IMR-90 (cell line): ENCODE data around the gene SKAP1. TPM values are rescaled to one million over a fixed set of nuclear protein-coding genes. Genes with fewer than 3 reads are reported as not detected.

Experiments used
- ATAC-seq: fragments of 200-7000 bp; cut with Tn5 transposase; 2 replicates; pipeline ENCODE4 v1.9.1; 2020; ENCODE audit warnings: low read depth, mild to moderate bottlenecking, moderate library complexity
- BruUV-seq: library from RNA; stranded (reverse); fragments of 400-500 nt; replicated peaks from 2 replicates; lab custom pipeline; 2021; lab: Mats Ljungman, UMichigan
- CTCF ChIA-PET: fragments of 300-600 bp; formaldehyde crosslinking; extraction: SDS; loops from one replicate; lab custom pipeline; 2021; ENCODE audit warnings: antibody characterized with exemption; lab: Yijun Ruan, JAX
- POLR2A ChIA-PET: fragments of 300-600 bp; sonication (Branson Sonifier 250); formaldehyde crosslinking; loops from one replicate; lab custom pipeline; 2022; ENCODE audit warnings: antibody characterized with exemption; ENCODE audit not compliant: unreplicated experiment; lab: Charles Lee
- DNase-seq: peaks from one replicate; pipeline ENCODE4 v3.0.0; 2013
- H2AFZ ChIP-seq: replicated peaks from 2 replicates; pipeline ENCODE3; 2013; ENCODE audit warnings: low read length, mild to moderate bottlenecking; ENCODE audit not compliant: poor library complexity
- H2AK5ac ChIP-seq: 2 replicates; pipeline ENCODE4 v1.6.1; 2013; ENCODE audit warnings: low read depth, low read length, inconsistent platforms
- H2AK9ac ChIP-seq: replicated peaks from 2 replicates; pipeline ENCODE3; 2013; ENCODE audit warnings: mild to moderate bottlenecking, low read depth, low read length, moderate library complexity; ENCODE audit not compliant: poor library complexity
- H2BK120ac ChIP-seq: 2 replicates; pipeline ENCODE4 v1.6.1; 2013; ENCODE audit warnings: low read depth, low read length, inconsistent platforms
- H2BK15ac ChIP-seq: 3 replicates; pipeline ENCODE4 v1.6.1; 2013; ENCODE audit warnings: low read depth, low read length, inconsistent platforms
- H2BK20ac ChIP-seq: 2 replicates; pipeline ENCODE4 v1.6.1; 2013; ENCODE audit warnings: low read depth, mild to moderate bottlenecking, inconsistent platforms, low read length, moderate library complexity
- H2BK5ac ChIP-seq: 2 replicates; pipeline ENCODE4 v1.6.1; 2013; ENCODE audit warnings: mild to moderate bottlenecking, low read depth, low read length, inconsistent platforms; ENCODE audit not compliant: poor library complexity, severe bottlenecking
- H3K14ac ChIP-seq: replicated peaks from 2 replicates; pipeline ENCODE4 v1.6.1; 2013; ENCODE audit warnings: low read depth, low read length, inconsistent platforms
- H3K18ac ChIP-seq: 2 replicates; pipeline ENCODE4 v1.6.1; 2013; ENCODE audit warnings: low read depth, low read length, control low read depth
- H3K23ac ChIP-seq: 2 replicates; pipeline ENCODE4 v1.6.1; 2013; ENCODE audit warnings: low read depth, low read length, inconsistent platforms
- H3K27ac ChIP-seq: 2 replicates; pipeline ENCODE4 v1.5.1; 2013; ENCODE audit warnings: mild to moderate bottlenecking, control low read depth, low read length; ENCODE audit not compliant: insufficient read depth
- H3K27me3 ChIP-seq: 2 replicates; pipeline ENCODE4 v1.6.1; 2013; ENCODE audit warnings: low read length; ENCODE audit not compliant: control insufficient read depth, insufficient read depth
- H3K36me3 ChIP-seq: 2 replicates; pipeline ENCODE4 v1.6.1; 2013; ENCODE audit warnings: low read length, mixed read lengths; ENCODE audit not compliant: control insufficient read depth, insufficient read depth
- H3K4ac ChIP-seq: 2 replicates; pipeline ENCODE4 v1.6.1; 2013; ENCODE audit warnings: low read depth, low read length, inconsistent platforms
- H3K4me1 ChIP-seq: 2 replicates; pipeline ENCODE4 v1.6.1; 2013; ENCODE audit warnings: low read length, mixed read lengths; ENCODE audit not compliant: control insufficient read depth, insufficient read depth
- H3K4me2 ChIP-seq: 2 replicates; pipeline ENCODE4 v1.6.1; 2013; ENCODE audit warnings: low read depth, mild to moderate bottlenecking, control low read depth, low read length, moderate library complexity
- H3K4me3 ChIP-seq: 2 replicates; pipeline ENCODE4 v1.5.1; 2013; ENCODE audit warnings: low read depth, mild to moderate bottlenecking, control low read depth, low read length, moderate library complexity; ENCODE audit not compliant: insufficient read depth
- H3K56ac ChIP-seq: 2 replicates; pipeline ENCODE4 v1.6.1; 2013; ENCODE audit warnings: low read length, inconsistent platforms; ENCODE audit not compliant: insufficient read depth; ENCODE audit errors: extremely low read depth
- H3K79me1 ChIP-seq, 2 experiments: 2 replicates each; pipeline ENCODE4 v1.6.1; 2013; ENCODE audit warnings: low read length in 2 of 2, inconsistent platforms in 1 of 2, low read depth in 1 of 2
- H3K9ac ChIP-seq: 2 replicates; pipeline ENCODE4 v1.6.1; 2013; ENCODE audit warnings: low read depth, low read length, control low read depth
- H3K9me1 ChIP-seq: 2 replicates; pipeline ENCODE4 v1.6.1; 2013; ENCODE audit warnings: low read length, inconsistent platforms; ENCODE audit not compliant: insufficient read depth
- H3K9me3 ChIP-seq: 2 replicates; pipeline ENCODE4 v1.6.1; 2013; ENCODE audit warnings: low read length; ENCODE audit not compliant: control insufficient read depth, insufficient read depth
- H4K20me1 ChIP-seq: 2 replicates; pipeline ENCODE4 v1.6.1; 2013; ENCODE audit warnings: low read length, inconsistent platforms; ENCODE audit not compliant: insufficient read depth
- H4K5ac ChIP-seq: 2 replicates; pipeline ENCODE4 v1.6.1; 2013; ENCODE audit warnings: mild to moderate bottlenecking, low read depth, low read length, control low read depth
- H4K8ac ChIP-seq, 2 experiments: 2 replicates each; pipeline ENCODE4 v1.6.1; 2013; ENCODE audit warnings: low read depth in 2 of 2, low read length in 2 of 2, control low read depth in 1 of 2, inconsistent platforms in 1 of 2
- H4K91ac ChIP-seq: 2 replicates; pipeline ENCODE4 v1.6.1; 2013; ENCODE audit warnings: low read depth, low read length, inconsistent platforms; ENCODE audit not compliant: insufficient read depth
- MXI1 ChIP-seq: IDR thresholded peaks from 2 replicates; pipeline ENCODE4 v1.6.1; 2012; ENCODE audit warnings: low read depth, mild to moderate bottlenecking, low read length, moderate library complexity, borderline replicate concordance
- POLR2A ChIP-seq: IDR thresholded peaks from 2 replicates; pipeline ENCODE4 v1.6.1; 2012; ENCODE audit warnings: mild to moderate bottlenecking, low read depth, low read length
- RFX5 ChIP-seq: IDR thresholded peaks from 2 replicates; pipeline ENCODE4 v1.8.0; 2012; ENCODE audit warnings: low read depth, mild to moderate bottlenecking, low read length, moderate library complexity
- WGBS, 2 experiments: methylation state at CpG; one replicate each; pipeline versions ENCODE4 v1.1.5 to v1.1.7; 2013; ENCODE audit warnings: missing lambda C conversion rate in 2 of 2; ENCODE audit not compliant: insufficient read length in 1 of 2; ENCODE audit errors: extremely low coverage in 2 of 2; 5-methylcytosine and 5-hydroxymethylcytosine counted together
- dilution Hi-C: fragments of 300-500 bp; cut with HindIII; formaldehyde crosslinking; loops from one replicate; pipeline ENCODE4 v1.14.3; 2018; ENCODE audit warnings: low sequenced_read_pairs; ENCODE audit not compliant: unreplicated experiment
- in situ Hi-C: fragments of 300-500 bp; cut with MboI; formaldehyde crosslinking; loops from 3 replicates; pipeline ENCODE4 v1.14.3; 2019; ENCODE audit warnings: low sequenced_read_pairs, inconsistent platforms, mixed read lengths
- intact Hi-C: fragments of 100-400 bp; cut with micrococcal nuclease; formaldehyde crosslinking; loops from 2 replicates; pipeline ENCODE4 v1.10.0; 2022
- polyA plus RNA-seq, 3 experiments: library from polyadenylated mRNA; depleted of rRNA; stranded (reverse); fragments of >200 nt; gene quantifications; 2 replicates each; pipeline ENCODE4 v1.2.3, GENCODE V29; 2012; ENCODE audit warnings: low replicate concordance in 1 of 3
- total RNA-seq: library from RNA; depleted of rRNA; stranded (reverse); fragments of >200 nt; gene quantifications from 2 replicates; pipeline ENCODE4 v1.2.3, GENCODE V29; 2012

The SKAP1 gene
- total and polyA plus RNA-seq, 2 of the 4 experiments (the other 2 are of a cell fraction) = not detected

DNA sequence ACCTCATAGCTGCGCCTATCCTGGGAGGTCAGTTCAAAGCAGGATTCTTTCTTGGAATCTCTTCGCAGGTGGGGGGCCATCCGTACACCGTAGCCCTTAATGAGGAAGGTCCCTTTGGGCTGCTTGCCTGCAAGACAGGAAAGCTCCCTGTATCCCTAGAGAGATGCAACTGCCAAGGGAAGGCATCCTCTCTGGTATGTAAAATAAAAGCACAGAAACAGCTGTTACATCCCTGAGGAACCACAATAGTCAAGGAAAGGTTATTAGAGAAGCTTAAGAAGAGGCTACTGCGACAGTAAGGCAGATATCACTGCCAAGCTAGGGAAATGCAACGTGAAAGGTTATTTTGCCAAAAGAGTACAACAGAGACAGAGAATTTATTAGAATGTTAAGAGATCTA, 245.3 kb downstream of the SKAP1 start:
- H2AK5ac ChIP-seq = no peak overlapping the region
- no peak overlapping the region for H2BK20ac ChIP-seq
- BruUV-seq = no TSS peak
- H3K36me3 ChIP-seq = no peaks in the 10 kb centered on the region
- H4K91ac ChIP-seq = no peak overlapping the region
- no peak overlapping the region for H3K23ac ChIP-seq
- H4K20me1 ChIP-seq = no peaks in the 10 kb centered on the region
- no peak overlapping the region for H2BK5ac ChIP-seq
- no peak overlapping the region for H3K27ac ChIP-seq
- no peak overlapping the region for H4K5ac ChIP-seq
- in situ Hi-C loops = no loop called here
- ATAC-seq (no peak), DNase-seq (no peak)
- H3K79me1 ChIP-seq = no peaks in the 10 kb centered on the region
- no peak overlapping the region for H2AFZ ChIP-seq
- H3K4ac ChIP-seq = no peak overlapping the region
- H2BK15ac ChIP-seq = no peak overlapping the region
- no peak overlapping the region for H3K56ac ChIP-seq
- no peaks in the 10 kb centered on the region for H3K4me1 ChIP-seq
- no peak overlapping the region for H3K14ac ChIP-seq
- WGBS, 2 experiments = 65% methylated on average over 2 of the region's 6 CpGs; no CpG with 5 or more reads in 1 of the 2 experiments
- dilution Hi-C loops = no loop called here
- H4K8ac ChIP-seq = no peak overlapping the region
- peaks cover 65% of the 10 kb centered on the region for H3K27me3 ChIP-seq
- ChIA-PET POLR2A (no interaction called here), CTCF (no interaction called here)
- TF ChIP-seq POLR2A = no peak
- no peak for TF ChIP-seq MXI1
- TF ChIP-seq RFX5 = no peak
- intact Hi-C loops = no loop called here
- no peaks in the 10 kb centered on the region for H3K9me3 ChIP-seq
- no peak overlapping the region for H3K9ac ChIP-seq
- no peaks in the 10 kb centered on the region for H3K9me1 ChIP-seq
- no peak overlapping the region for H2AK9ac ChIP-seq
- no peak overlapping the region for H2BK120ac ChIP-seq
- no peak overlapping the region for H3K4me3 ChIP-seq
- H3K18ac ChIP-seq = no peak overlapping the region
- no peak overlapping the region for H3K4me2 ChIP-seq
